Stimulated activated CD4-positive, alpha-beta T cell treated with anti-CD3 and anti-CD28 coated beads, Interleukin-2, amount 100 ng/mL, for 4 hours (primary cell): ENCODE results near the gene MAP3K9.

ENCODE experiments used
- DNase-seq: peaks from one replicate; pipeline ENCODE4 v3.0.0-alpha.2; 2020; ENCODE audit warnings: low read depth

The MAP3K9 gene

GRCh38 chr14:70785556-70785955, 23.8 kb downstream of the MAP3K9 start:
- DNase-seq = no peak

- DNase-seq = no peak
Observed at GRCh38 chr14:70784886-70785285, 24.4 kb downstream of the MAP3K9 start.

GRCh38 chr14:70782361-70782760, 27.0 kb downstream of the MAP3K9 start:
- no peak for DNase-seq

DNA sequence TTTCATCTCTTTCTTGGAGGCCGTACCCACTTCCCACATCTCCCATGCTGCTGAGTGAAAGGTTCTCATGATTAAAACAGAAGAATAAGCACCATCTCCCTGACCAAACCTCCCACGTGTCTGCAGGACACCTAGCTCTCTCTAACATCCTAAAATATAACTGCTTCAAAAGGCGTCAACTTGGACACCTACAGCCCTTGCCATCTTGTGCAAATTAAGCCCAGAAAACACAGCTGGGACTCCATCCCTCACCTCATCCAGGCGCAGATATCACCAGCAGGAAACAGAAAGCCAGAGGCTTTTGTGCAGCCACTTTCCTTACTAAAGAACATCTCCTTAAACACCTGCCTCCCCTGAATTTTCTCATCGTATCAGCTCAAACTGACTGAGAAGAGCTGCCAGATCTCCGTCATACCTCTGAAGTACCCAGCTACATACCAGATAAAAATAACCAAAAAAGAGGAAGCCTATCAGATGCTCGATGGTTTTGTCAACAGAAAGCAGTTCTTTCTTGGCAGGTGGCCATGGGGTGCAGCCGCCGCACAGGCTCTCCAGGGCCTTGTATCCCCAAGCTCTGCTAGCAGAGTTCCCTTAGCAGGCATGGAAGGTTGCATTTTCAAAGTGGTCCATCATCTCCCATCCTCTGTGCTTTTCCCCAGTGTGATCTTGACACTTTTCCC, 28.8 kb downstream of the MAP3K9 start:
- DNase-seq = no peak

GRCh38 chr14:70779667-70780066, 29.6 kb downstream of the MAP3K9 start:
- DNase-seq = no peak

- no peak for DNase-seq
Observed at GRCh38 chr14:70776197-70776596, 33.1 kb downstream of the MAP3K9 start.

DNA sequence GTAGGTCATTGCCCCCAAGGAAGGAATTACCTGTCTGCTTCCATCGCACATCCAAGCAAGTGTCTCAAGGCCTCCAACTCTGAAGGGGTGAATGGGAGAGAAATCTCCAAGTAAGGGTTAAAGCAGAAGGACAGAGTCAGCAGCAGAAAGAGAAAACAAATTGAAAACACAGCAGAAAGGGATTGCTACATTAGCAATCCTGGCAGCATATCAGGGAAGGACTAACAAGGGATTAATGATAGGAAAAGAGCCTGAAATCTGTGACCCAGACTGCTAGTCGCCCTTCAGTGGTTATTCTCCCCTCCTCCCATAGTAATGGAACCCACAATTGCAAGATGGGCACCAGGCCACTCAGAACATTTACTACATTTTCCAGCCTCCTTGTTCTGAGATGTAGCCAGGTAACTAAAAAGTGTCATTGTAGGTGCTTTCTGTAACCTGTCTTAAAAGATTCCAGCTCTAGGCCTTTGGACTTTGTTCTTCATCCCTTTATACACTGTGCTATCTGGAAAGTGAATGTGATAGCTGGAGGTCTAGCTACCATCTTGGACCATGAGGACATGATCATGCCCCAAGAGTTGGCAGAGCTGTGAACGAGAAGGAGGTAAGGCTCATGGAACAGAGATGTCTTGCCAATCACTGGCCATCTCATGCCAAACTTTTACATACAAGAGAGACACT, 36.0 kb downstream of the MAP3K9 start:
- no peak for DNase-seq

DNA sequence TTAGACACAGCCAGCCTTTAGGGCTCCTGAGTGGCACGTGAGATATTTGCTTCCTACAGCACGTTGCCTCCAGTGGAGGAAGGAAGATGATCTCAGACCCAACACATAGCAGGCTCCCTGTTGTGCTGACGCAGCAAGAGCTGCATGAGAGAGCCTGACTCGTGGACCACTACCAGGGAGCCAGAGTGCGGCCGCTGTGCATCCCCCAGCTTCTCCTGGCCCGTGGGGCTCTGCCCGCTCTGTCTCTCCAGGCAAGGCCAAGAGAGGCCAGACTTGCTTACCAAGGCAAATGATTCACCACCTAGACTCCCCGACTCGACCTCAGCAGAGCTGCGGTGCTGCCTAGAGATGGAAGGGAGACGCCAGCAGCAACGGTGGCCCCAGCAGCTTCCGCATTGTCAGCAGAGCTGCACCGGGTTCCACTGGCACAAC, 37.5 kb downstream of the MAP3K9 start:
- no peak for DNase-seq

DNA sequence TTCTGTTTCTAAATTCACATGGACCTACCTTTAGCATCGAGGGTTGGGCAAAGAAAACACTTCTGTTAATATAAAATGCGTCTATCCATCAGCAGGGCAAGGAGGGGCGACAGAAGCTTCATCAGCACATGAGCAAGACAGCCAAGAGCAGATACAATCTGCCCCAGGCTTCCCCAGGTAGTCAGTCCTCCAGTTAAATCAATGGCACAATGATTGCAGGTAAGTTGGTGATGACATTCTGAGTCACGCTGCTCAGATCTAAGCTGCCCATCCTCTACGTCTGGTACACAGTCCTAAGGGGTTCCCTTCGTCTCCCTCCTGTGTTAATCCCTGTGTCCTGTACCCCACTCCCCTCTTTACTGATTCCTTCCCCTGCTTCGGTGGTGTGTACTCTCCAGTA, 38.8 kb downstream of the MAP3K9 start:
- DNase-seq = no peak

- no peak for DNase-seq
Observed at GRCh38 chr14:70759398-70759797, 49.9 kb downstream of the MAP3K9 start.

DNA sequence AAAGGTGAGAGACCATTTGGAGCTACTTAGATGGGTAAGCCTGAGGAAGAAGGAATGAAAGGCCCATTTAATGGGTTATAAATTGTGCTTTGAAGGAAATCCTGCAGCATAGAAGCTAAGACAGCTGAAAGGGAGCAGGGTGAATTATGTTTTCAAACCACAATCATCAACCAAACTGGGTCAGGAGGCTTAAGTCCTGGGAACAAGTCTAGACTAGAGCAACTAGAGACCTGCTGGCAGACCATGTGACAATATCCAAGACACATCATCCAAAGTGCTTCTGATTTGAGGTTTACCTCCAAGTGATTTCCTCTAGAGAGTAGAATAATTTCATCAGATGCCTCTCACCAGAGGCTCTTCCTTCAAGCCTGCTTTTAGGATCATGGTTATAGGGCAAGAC, 53.7 kb downstream of the MAP3K9 start:
- no peak for DNase-seq

GRCh38 chr14:70754991-70755390, 54.3 kb downstream of the MAP3K9 start:
- DNase-seq = no peak

GRCh38 chr14:70753518-70753953, 55.8 kb downstream of the MAP3K9 start:
- DNase-seq = no peak

GRCh38 chr14:70748422-70748821, 60.9 kb downstream of the MAP3K9 start:
- no peak for DNase-seq

DNA sequence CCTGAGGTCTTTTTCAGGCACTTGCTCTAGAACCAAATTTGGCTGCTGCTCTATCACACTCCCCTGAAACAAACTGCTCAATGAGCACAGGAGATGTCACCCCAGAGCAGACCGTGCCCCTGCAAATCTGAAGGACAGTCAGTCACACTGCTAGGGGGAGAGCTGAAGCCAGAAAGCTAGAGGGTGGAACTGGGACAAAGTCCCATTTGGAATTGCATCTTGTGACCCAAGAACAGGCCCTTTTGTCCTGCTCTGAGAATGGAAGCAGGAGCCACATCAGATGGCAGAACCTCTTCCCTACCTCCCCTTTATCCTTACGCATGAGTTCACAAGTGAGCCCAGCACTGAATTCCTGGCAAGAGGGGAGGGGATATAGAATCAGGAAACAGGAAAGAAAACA, 64.7 kb downstream of the MAP3K9 start:
- DNase-seq = no peak

DNA sequence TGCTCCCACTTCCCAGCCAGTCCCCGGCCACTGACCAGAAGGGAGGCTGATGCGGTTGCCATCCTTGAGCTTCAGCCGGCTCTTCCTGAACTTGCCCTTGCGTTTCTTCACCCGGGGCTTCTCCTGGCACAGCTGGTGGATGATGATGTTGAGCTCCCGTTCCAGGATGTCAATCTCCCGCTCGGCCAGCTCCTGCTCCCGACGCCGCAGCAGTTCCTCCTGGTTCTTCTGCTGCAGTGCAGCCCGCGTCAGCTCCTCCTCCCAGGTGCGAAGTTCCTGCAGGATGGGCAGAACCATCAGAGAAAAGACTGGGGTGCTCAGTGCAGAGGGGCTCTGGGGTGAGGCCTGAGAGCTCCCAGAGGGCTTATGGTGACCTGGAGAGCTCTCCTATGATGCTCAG, 67.0 kb downstream of the MAP3K9 start:
- no peak for DNase-seq

GRCh38 chr14:70741482-70741881, 67.8 kb downstream of the MAP3K9 start:
- DNase-seq = no peak

GRCh38 chr14:70735043-70735442, 74.3 kb downstream of the MAP3K9 start:
- no peak for DNase-seq

DNA sequence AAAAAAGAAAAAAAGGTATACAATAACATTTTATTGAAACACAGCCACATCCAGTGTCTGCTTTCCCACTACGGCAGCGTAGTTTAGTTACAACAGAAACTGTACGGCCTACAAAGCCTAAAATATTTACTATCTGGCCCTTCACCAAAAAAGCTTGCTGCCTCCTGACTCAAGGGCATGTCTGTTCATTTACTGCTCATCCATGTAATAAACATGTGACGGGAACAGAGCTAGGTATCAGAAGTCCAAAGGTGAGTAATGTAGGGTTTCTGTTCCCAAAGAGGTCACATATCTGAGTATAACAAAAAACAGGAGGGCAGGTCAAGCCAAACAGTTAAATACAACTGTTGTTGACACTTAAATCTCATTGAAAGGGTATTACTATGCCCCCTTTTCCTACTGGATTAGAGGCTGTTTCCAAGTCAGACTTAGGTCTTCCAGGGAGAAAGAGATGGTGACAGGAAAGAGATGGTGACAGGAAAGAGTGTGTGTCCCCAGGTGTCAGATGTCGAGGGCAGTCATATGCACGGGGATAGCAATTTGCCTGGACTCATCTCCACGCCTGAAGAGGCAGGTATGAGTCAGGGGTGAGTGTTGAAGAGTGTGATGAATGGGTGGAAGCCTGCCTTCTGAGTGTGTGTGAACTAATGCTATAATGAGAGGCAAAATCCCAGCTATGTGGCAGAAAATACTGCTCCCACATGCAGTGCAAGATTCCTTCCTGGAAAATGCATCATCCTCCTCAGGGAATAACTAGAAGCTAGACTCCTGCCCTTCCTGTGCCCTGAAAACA, 77.7 kb downstream of the MAP3K9 start:
- no peak for DNase-seq

- DNase-seq = no peak
Observed at GRCh38 chr14:70730393-70730792, 78.9 kb downstream of the MAP3K9 start.

GRCh38 chr14:70726651-70727375, 82.5 kb downstream of the MAP3K9 start:
- DNase-seq = no peak

GRCh38 chr14:70724944-70725343, 84.4 kb downstream of the MAP3K9 start:
- DNase-seq = no peak
